ENCODE measurements around the gene NPFFR1.

DNA sequence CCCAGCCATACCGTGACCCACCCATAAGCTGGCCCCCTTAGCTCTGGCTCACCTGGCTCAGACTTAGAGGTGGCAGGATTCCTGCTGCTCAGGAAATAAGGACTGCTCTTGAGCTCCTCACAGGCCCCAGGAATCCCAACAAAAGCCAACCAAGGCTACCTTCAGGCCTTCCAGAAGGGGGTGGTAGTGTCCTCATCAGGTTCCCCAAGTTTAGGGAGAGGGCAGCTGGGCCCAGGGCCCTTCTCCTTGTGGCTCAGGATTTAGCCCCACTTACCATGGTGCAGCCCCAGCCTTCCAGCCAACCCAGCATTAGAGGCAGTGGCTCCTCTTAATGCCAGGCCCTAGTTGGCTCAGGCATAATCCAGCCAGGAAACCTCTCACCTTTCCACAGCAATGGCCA lies 23.5 kb downstream of the NPFFR1 start:
- TF ChIP-seq, protein P1, sequence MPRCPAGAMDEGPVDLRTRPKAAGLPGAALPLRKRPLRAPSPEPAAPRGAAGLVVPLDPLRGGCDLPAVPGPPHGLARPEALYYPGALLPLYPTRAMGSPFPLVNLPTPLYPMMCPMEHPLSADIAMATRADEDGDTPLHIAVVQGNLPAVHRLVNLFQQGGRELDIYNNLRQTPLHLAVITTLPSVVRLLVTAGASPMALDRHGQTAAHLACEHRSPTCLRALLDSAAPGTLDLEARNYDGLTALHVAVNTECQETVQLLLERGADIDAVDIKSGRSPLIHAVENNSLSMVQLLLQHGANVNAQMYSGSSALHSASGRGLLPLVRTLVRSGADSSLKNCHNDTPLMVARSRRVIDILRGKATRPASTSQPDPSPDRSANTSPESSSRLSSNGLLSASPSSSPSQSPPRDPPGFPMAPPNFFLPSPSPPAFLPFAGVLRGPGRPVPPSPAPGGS (IDR thresholded peaks at IDR 0.05; ENCODE audit: borderline replicate concordance, insufficient read depth, low read depth, low read length, poor library complexity, severe bottlenecking), result no peak
- TF ChIP-seq, protein P2, sequence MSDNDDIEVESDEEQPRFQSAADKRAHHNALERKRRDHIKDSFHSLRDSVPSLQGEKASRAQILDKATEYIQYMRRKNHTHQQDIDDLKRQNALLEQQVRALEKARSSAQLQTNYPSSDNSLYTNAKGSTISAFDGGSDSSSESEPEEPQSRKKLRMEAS (IDR thresholded peaks at IDR 0.05; ENCODE audit: low read depth, low read length), result no peak
- TF ChIP-seq, protein P3, sequence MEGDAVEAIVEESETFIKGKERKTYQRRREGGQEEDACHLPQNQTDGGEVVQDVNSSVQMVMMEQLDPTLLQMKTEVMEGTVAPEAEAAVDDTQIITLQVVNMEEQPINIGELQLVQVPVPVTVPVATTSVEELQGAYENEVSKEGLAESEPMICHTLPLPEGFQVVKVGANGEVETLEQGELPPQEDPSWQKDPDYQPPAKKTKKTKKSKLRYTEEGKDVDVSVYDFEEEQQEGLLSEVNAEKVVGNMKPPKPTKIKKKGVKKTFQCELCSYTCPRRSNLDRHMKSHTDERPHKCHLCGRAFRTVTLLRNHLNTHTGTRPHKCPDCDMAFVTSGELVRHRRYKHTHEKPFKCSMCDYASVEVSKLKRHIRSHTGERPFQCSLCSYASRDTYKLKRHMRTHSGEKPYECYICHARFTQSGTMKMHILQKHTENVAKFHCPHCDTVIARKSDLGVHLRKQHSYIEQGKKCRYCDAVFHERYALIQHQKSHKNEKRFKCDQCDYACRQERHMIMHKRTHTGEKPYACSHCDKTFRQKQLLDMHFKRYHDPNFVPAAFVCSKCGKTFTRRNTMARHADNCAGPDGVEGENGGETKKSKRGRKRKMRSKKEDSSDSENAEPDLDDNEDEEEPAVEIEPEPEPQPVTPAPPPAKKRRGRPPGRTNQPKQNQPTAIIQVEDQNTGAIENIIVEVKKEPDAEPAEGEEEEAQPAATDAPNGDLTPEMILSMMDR (IDR thresholded peaks at IDR 0.05 in 2 of 3, conservative IDR thresholded peaks at IDR 0.05 in 1 of 3; ENCODE audit: control insufficient read depth in 2 of 3, extremely low read depth in 1 of 3, insufficient read depth in 1 of 3, low read depth in 3 of 3, low read length in 3 of 3), result no peak
- no peak for TF ChIP-seq SUPT20H (IDR thresholded peaks at IDR 0.05; ENCODE audit: borderline replicate concordance, control insufficient read depth, low read depth, low read length)
- TF ChIP-seq EZH2 (IDR thresholded peaks at IDR 0.05; ENCODE audit: borderline replicate concordance, control insufficient read depth, low read depth, low read length), result no peak
- TF ChIP-seq TAF1 (IDR thresholded peaks at IDR 0.05; ENCODE audit: borderline replicate concordance, low read depth, low read length), result no peak
- TF ChIP-seq, protein P4, sequence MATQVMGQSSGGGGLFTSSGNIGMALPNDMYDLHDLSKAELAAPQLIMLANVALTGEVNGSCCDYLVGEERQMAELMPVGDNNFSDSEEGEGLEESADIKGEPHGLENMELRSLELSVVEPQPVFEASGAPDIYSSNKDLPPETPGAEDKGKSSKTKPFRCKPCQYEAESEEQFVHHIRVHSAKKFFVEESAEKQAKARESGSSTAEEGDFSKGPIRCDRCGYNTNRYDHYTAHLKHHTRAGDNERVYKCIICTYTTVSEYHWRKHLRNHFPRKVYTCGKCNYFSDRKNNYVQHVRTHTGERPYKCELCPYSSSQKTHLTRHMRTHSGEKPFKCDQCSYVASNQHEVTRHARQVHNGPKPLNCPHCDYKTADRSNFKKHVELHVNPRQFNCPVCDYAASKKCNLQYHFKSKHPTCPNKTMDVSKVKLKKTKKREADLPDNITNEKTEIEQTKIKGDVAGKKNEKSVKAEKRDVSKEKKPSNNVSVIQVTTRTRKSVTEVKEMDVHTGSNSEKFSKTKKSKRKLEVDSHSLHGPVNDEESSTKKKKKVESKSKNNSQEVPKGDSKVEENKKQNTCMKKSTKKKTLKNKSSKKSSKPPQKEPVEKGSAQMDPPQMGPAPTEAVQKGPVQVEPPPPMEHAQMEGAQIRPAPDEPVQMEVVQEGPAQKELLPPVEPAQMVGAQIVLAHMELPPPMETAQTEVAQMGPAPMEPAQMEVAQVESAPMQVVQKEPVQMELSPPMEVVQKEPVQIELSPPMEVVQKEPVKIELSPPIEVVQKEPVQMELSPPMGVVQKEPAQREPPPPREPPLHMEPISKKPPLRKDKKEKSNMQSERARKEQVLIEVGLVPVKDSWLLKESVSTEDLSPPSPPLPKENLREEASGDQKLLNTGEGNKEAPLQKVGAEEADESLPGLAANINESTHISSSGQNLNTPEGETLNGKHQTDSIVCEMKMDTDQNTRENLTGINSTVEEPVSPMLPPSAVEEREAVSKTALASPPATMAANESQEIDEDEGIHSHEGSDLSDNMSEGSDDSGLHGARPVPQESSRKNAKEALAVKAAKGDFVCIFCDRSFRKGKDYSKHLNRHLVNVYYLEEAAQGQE (IDR thresholded peaks at IDR 0.05; ENCODE audit: low read depth, low read length), result no peak
- TF ChIP-seq, protein P5, sequence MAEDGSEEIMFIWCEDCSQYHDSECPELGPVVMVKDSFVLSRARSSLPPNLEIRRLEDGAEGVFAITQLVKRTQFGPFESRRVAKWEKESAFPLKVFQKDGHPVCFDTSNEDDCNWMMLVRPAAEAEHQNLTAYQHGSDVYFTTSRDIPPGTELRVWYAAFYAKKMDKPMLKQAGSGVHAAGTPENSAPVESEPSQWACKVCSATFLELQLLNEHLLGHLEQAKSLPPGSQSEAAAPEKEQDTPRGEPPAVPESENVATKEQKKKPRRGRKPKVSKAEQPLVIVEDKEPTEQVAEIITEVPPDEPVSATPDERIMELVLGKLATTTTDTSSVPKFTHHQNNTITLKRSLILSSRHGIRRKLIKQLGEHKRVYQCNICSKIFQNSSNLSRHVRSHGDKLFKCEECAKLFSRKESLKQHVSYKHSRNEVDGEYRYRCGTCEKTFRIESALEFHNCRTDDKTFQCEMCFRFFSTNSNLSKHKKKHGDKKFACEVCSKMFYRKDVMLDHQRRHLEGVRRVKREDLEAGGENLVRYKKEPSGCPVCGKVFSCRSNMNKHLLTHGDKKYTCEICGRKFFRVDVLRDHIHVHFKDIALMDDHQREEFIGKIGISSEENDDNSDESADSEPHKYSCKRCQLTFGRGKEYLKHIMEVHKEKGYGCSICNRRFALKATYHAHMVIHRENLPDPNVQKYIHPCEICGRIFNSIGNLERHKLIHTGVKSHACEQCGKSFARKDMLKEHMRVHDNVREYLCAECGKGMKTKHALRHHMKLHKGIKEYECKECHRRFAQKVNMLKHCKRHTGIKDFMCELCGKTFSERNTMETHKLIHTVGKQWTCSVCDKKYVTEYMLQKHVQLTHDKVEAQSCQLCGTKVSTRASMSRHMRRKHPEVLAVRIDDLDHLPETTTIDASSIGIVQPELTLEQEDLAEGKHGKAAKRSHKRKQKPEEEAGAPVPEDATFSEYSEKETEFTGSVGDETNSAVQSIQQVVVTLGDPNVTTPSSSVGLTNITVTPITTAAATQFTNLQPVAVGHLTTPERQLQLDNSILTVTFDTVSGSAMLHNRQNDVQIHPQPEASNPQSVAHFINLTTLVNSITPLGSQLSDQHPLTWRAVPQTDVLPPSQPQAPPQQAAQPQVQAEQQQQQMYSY (CRISPR knock-in tag; IDR thresholded peaks at IDR 0.05), result no peak
- TF ChIP-seq POLR2A (IDR thresholded peaks at IDR 0.05; ENCODE audit: low read depth, low read length), result no peak
- no peak for TF ChIP-seq FOXM1 (IDR thresholded peaks at IDR 0.05; ENCODE audit: low read depth, low read length)
- TF ChIP-seq RAD21 (IDR thresholded peaks at IDR 0.05; ENCODE audit: insufficient read depth, low read depth, low read length), result no peak
- no peak for TF ChIP-seq EGR1 (IDR thresholded peaks at IDR 0.05; ENCODE audit: borderline replicate concordance in 1 of 2, low read depth in 2 of 2, low read length in 2 of 2)
